Neuronal stem cell (in vitro differentiated cells): Measurements from ENCODE around the gene EXOC5.

ENCODE experiments used
- DNase-seq: peaks from one replicate; pipeline ENCODE4 v3.0.0-alpha.2; 2013; ENCODE audit warnings: low spot score
- H2AFZ ChIP-seq: one replicate; pipeline ENCODE4 v1.6.1; 2013; ENCODE audit warnings: mild to moderate bottlenecking, low read length, inconsistent platforms
- H2AK5ac ChIP-seq: 2 replicates; pipeline ENCODE4 v1.6.1; 2013; ENCODE audit warnings: low read depth, mild to moderate bottlenecking, inconsistent platforms, low read length, moderate library complexity, mixed read lengths
- H2BK120ac ChIP-seq: 2 replicates; pipeline ENCODE4 v1.6.1; 2013; ENCODE audit warnings: low read depth, mild to moderate bottlenecking, inconsistent platforms, low read length, moderate library complexity, mixed read lengths
- H2BK12ac ChIP-seq: one replicate; pipeline ENCODE4 v1.6.1; 2013; ENCODE audit warnings: low read length, inconsistent platforms
- H2BK15ac ChIP-seq: 2 replicates; pipeline ENCODE4 v1.6.1; 2013; ENCODE audit warnings: mild to moderate bottlenecking, low read length, inconsistent platforms, mixed read lengths
- H2BK5ac ChIP-seq: one replicate; pipeline ENCODE4 v1.6.1; 2013; ENCODE audit warnings: inconsistent platforms, mild to moderate bottlenecking, low read length, moderate library complexity
- H3K14ac ChIP-seq: one replicate; pipeline ENCODE4 v1.6.1; 2013; ENCODE audit warnings: low read length, inconsistent platforms
- H3K18ac ChIP-seq: 2 replicates; pipeline ENCODE4 v1.6.1; 2013; ENCODE audit warnings: low read length, inconsistent platforms
- H3K23ac ChIP-seq: 2 replicates; pipeline ENCODE4 v1.6.1; 2013; ENCODE audit warnings: low read depth, mild to moderate bottlenecking, mixed read lengths, low read length, inconsistent platforms; ENCODE audit not compliant: poor library complexity
- H3K27ac ChIP-seq: replicated peaks from 3 replicates; pipeline ENCODE4 v1.5.1; 2013; ENCODE audit warnings: low read length, inconsistent platforms
- H3K27me3 ChIP-seq, 3 experiments: 2 replicates each; pipeline ENCODE4 v1.6.1; 2013; ENCODE audit warnings: low read length in 3 of 3, mild to moderate bottlenecking in 2 of 3, inconsistent platforms in 1 of 3, low read depth in 1 of 3, mixed read lengths in 1 of 3, moderate library complexity in 1 of 3; ENCODE audit not compliant: control insufficient read depth in 3 of 3, insufficient read depth in 3 of 3
- H3K36me3 ChIP-seq, 2 donors: replicated peaks in 1 of 2; 2 replicates each; pipeline ENCODE4 v1.6.1; 2013; ENCODE audit warnings: low read length in 2 of 2; ENCODE audit not compliant: control insufficient read depth in 2 of 2, insufficient read depth in 2 of 2
- H3K4ac ChIP-seq: 2 replicates; pipeline ENCODE4 v1.6.1; 2013; ENCODE audit warnings: inconsistent platforms, mild to moderate bottlenecking, low read length, moderate library complexity
- H3K4me1 ChIP-seq, 2 donors: 1 replicate in 1 of 2; 2 replicates in 1 of 2; pipeline ENCODE4 v1.6.1; 2013; ENCODE audit warnings: low read length in 2 of 2, low read depth in 1 of 2; ENCODE audit not compliant: control insufficient read depth in 2 of 2, insufficient read depth in 1 of 2
- H3K4me2 ChIP-seq: one replicate; pipeline ENCODE4 v1.6.1; 2013; ENCODE audit warnings: mild to moderate bottlenecking, low read length, inconsistent platforms; ENCODE audit not compliant: insufficient read depth, poor library complexity, severe bottlenecking
- H3K4me3 ChIP-seq, 2 donors: 2 replicates each; pipeline ENCODE4 v1.5.1; 2013; ENCODE audit warnings: low read length in 2 of 2, mild to moderate bottlenecking in 2 of 2, inconsistent platforms in 1 of 2, moderate library complexity in 1 of 2
- H3K79me1 ChIP-seq: one replicate; pipeline ENCODE4 v1.6.1; 2013; ENCODE audit warnings: low read depth, mild to moderate bottlenecking, inconsistent platforms, low read length, moderate library complexity
- H3K9ac ChIP-seq: one replicate; pipeline ENCODE4 v1.6.1; 2013; ENCODE audit warnings: mild to moderate bottlenecking, low read depth, low read length, inconsistent platforms; ENCODE audit not compliant: poor library complexity
- H3K9me3 ChIP-seq, 2 donors: replicated peaks in 1 of 2; 2 replicates each; pipeline versions ENCODE3 to v1.6.1; 2013; ENCODE audit warnings: low read length in 2 of 2, mild to moderate bottlenecking in 2 of 2, inconsistent platforms in 1 of 2, low read depth in 1 of 2, mixed read lengths in 1 of 2, moderate library complexity in 1 of 2; ENCODE audit not compliant: control insufficient read depth in 2 of 2, insufficient read depth in 1 of 2
- H4K8ac ChIP-seq: one replicate; pipeline ENCODE4 v1.6.1; 2013; ENCODE audit warnings: low read depth, mild to moderate bottlenecking, inconsistent platforms, low read length, moderate library complexity
- H4K91ac ChIP-seq: one replicate; pipeline ENCODE4 v1.6.1; 2013; ENCODE audit warnings: low read length, low read depth, mild to moderate bottlenecking, inconsistent platforms; ENCODE audit not compliant: poor library complexity
- WGBS, 2 donors: extraction: QIAGEN DNeasy Blood & Tissue Kit; methylation state at CpG; one replicate each; pipeline ENCODE4 v1.1.7; 2013; ENCODE audit warnings: missing lambda C conversion rate in 2 of 2, mixed read lengths in 1 of 2; ENCODE audit not compliant: insufficient read length in 2 of 2, insufficient replicate concordance in 1 of 2; ENCODE audit errors: extremely low coverage in 2 of 2; 5-methylcytosine and 5-hydroxymethylcytosine counted together

EXOC5 gene

DNA sequence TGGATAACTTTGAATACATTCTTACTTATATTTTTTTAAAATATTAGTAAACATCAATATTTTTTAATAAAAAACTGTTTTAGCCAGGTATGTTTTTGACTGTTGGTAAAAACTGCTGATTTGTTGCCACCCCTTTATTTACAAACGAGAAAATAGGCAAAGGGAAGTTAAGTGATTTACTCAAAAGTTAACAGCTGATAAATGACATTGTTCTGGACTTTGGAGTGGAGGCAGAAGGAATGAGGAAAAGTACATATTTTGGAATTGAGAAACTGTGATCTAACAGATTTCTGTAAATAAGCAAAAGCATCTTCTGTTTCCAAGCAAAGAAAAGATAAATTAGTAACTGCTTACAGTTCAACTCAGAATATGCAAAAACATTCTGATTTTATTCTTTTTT, 4.5 kb upstream of the EXOC5 start:
- no peak overlapping the region for H2BK120ac ChIP-seq
- DNase-seq: no peak
- no peak overlapping the region for H2BK15ac ChIP-seq
- no peak overlapping the region for H2BK5ac ChIP-seq
- no peak overlapping the region for H3K4me3 ChIP-seq
- H2BK12ac ChIP-seq: no peak overlapping the region
- H4K91ac ChIP-seq: no peak overlapping the region
- H2AFZ ChIP-seq: no peak overlapping the region
- peaks cover 0 to 2% of the 10 kb centered on the region in 2 donors for H3K4me1 ChIP-seq
- no peak overlapping the region for H3K4me2 ChIP-seq
- H2AK5ac ChIP-seq: no peak overlapping the region
- no peak overlapping the region for H3K9ac ChIP-seq
- H3K14ac ChIP-seq: no peak overlapping the region
- whole genome bisulfite sequencing, 2 donors: no CpG with 5 or more reads among the region's 1 CpG
- no peaks in the 10 kb centered on the region for H3K27me3 ChIP-seq
- H3K9me3 ChIP-seq: peaks cover 0 to 3% of the 10 kb centered on the region in 2 donors
- peaks cover 4% of the 10 kb centered on the region for H3K79me1 ChIP-seq
- no peak overlapping the region for H3K23ac ChIP-seq
- no peak overlapping the region for H3K18ac ChIP-seq
- no peak overlapping the region for H3K27ac ChIP-seq
- peaks cover 10 to 67% of the 10 kb centered on the region in 2 donors for H3K36me3 ChIP-seq
- H3K4ac ChIP-seq: no peak overlapping the region
- H4K8ac ChIP-seq: no peak overlapping the region

GRCh38 chr14:57266065-57266464, 2.6 kb downstream of the EXOC5 start:
- Histone ChIP-seq H2BK15ac (no peak overlapping the region), H3K79me1 (peaks cover 4% of the 10 kb centered on the region), H3K23ac (no peak overlapping the region), H3K18ac (no peak overlapping the region), H3K4me2 (no peak overlapping the region), H2AFZ (no peak overlapping the region), H2BK5ac (no peak overlapping the region), H2BK120ac (no peak overlapping the region), H3K4ac (no peak overlapping the region), H3K9ac (no peak overlapping the region), H3K27ac (no peak overlapping the region), H4K8ac (no peak overlapping the region), H3K36me3 (peaks cover 1 to 24% of the 10 kb centered on the region in 2 donors), H3K4me1 (peaks cover 1 to 3% of the 10 kb centered on the region in 2 donors), H3K14ac (no peak overlapping the region), H3K4me3 (no peak overlapping the region), H3K9me3 (peaks cover 0 to 3% of the 10 kb centered on the region in 2 donors), H2AK5ac (no peak overlapping the region), H4K91ac (no peak overlapping the region), H2BK12ac (no peak overlapping the region), H3K27me3 (no peaks in the 10 kb centered on the region)
- DNase-seq: no peak
- WGBS, 2 donors: no CpG with 5 or more reads among the region's 2 CpGs

GRCh38 chr14:57262117-57262516, 6.6 kb downstream of the EXOC5 start:
- Histone ChIP-seq H3K23ac (no peak overlapping the region), H3K14ac (no peak overlapping the region), H3K4me1 (peaks cover 0 to 8% of the 10 kb centered on the region in 2 donors), H2BK120ac (no peak overlapping the region), H2BK5ac (no peak overlapping the region), H3K4ac (no peak overlapping the region), H4K8ac (no peak overlapping the region), H3K36me3 (peaks cover 0 to 38% of the 10 kb centered on the region in 2 donors), H2AFZ (no peak overlapping the region), H3K79me1 (peaks cover 4% of the 10 kb centered on the region), H2AK5ac (no peak overlapping the region), H3K18ac (no peak overlapping the region), H2BK12ac (no peak overlapping the region), H3K27me3 (no peaks in the 10 kb centered on the region), H2BK15ac (no peak overlapping the region), H3K9me3 (peaks cover 0 to 6% of the 10 kb centered on the region in 2 donors), H4K91ac (no peak overlapping the region), H3K4me3 (no peak overlapping the region), H3K27ac (no peak overlapping the region), H3K9ac (no peak overlapping the region), H3K4me2 (no peak overlapping the region)
- DNase-seq: no peak

- H2AFZ ChIP-seq: no peak overlapping the region
These were observed 7.1 kb downstream of the EXOC5 start for GRCh38 chr14:57261604-57262003.

More at GRCh38 chr14:57261604-57262003, 7.1 kb downstream of the EXOC5 start:
- H3K27me3 ChIP-seq: no peaks in the 10 kb centered on the region
- peaks cover 0 to 43% of the 10 kb centered on the region in 2 donors for H3K36me3 ChIP-seq
- no peak for DNase-seq
- no peak overlapping the region for H2BK5ac ChIP-seq
- no peak overlapping the region for H4K8ac ChIP-seq
- no peak overlapping the region for H2BK120ac ChIP-seq
- peaks cover 6% of the 10 kb centered on the region for H3K79me1 ChIP-seq
- H3K27ac ChIP-seq: no peak overlapping the region
- H3K23ac ChIP-seq: no peak overlapping the region
- H2BK15ac ChIP-seq: no peak overlapping the region
- H3K14ac ChIP-seq: no peak overlapping the region
- H3K4me1 ChIP-seq: peaks cover 0 to 8% of the 10 kb centered on the region in 2 donors
- H3K9ac ChIP-seq: no peak overlapping the region
- no peak overlapping the region for H3K4me3 ChIP-seq
- no peak overlapping the region for H3K4ac ChIP-seq
- H4K91ac ChIP-seq: no peak overlapping the region
- no peak overlapping the region for H3K18ac ChIP-seq
- H3K4me2 ChIP-seq: no peak overlapping the region
- no peak overlapping the region for H2AK5ac ChIP-seq
- H2BK12ac ChIP-seq: no peak overlapping the region
- peaks cover 0 to 6% of the 10 kb centered on the region in 2 donors for H3K9me3 ChIP-seq
